G401.6 (cell line): ENCODE measurements around the gene AGBL1.

Source experiments
- FAIRE-seq: peaks from 2 replicates; lab custom pipeline; 2012; peaks lifted over from hg19 to GRCh38; lab: Jason Lieb, UNC

AGBL1 gene

GRCh38 chr15:86741917-86742316 lies 662.2 kb downstream of the AGBL1 start:
- no peak for FAIRE-seq

GRCh38 chr15:86743283-86743903 lies 663.7 kb downstream of the AGBL1 start:
- no peak for FAIRE-seq

GRCh38 chr15:86744198-86744780 lies 664.6 kb downstream of the AGBL1 start:
- FAIRE-seq, result no peak

GRCh38 chr15:86751116-86751515 lies 671.4 kb downstream of the AGBL1 start:
- FAIRE-seq, result no peak

- no peak for FAIRE-seq
These were observed 675.2 kb downstream of the AGBL1 start for GRCh38 chr15:86754846-86755245.

GRCh38 chr15:86756688-86757087 lies 677.0 kb downstream of the AGBL1 start:
- no peak for FAIRE-seq

GRCh38 chr15:86759800-86760523 lies 680.3 kb downstream of the AGBL1 start:
- FAIRE-seq, result no peak

- FAIRE-seq, result no peak
These were observed 683.2 kb downstream of the AGBL1 start for GRCh38 chr15:86762874-86763273.

GRCh38 chr15:86764021-86764420 lies 684.4 kb downstream of the AGBL1 start:
- no peak for FAIRE-seq

GRCh38 chr15:86765281-86765680 lies 685.6 kb downstream of the AGBL1 start:
- no peak for FAIRE-seq

GRCh38 chr15:86772369-86773059 lies 692.8 kb downstream of the AGBL1 start:
- no peak for FAIRE-seq

GRCh38 chr15:86773736-86774135 lies 694.1 kb downstream of the AGBL1 start:
- no peak for FAIRE-seq

GRCh38 chr15:86776145-86776544 lies 696.5 kb downstream of the AGBL1 start:
- no peak for FAIRE-seq

- FAIRE-seq, result no peak
These were observed 716.9 kb downstream of the AGBL1 start for GRCh38 chr15:86796521-86796920.

GRCh38 chr15:86797135-86797534 lies 717.5 kb downstream of the AGBL1 start:
- FAIRE-seq, result no peak

GRCh38 chr15:86799226-86799625 lies 719.6 kb downstream of the AGBL1 start:
- no peak for FAIRE-seq

GRCh38 chr15:86802244-86802643 lies 722.6 kb downstream of the AGBL1 start:
- FAIRE-seq, result no peak

- FAIRE-seq, result no peak
These were observed 724.7 kb downstream of the AGBL1 start for GRCh38 chr15:86804406-86804805.

- no peak for FAIRE-seq
These were observed 730.7 kb downstream of the AGBL1 start for GRCh38 chr15:86810329-86810728.

GRCh38 chr15:86813892-86814291 lies 734.2 kb downstream of the AGBL1 start:
- FAIRE-seq, result no peak

- FAIRE-seq, result no peak
These were observed 749.6 kb downstream of the AGBL1 start for GRCh38 chr15:86829245-86829644.

- no peak for FAIRE-seq
These were observed 750.6 kb downstream of the AGBL1 start for GRCh38 chr15:86830304-86830703.

GRCh38 chr15:86833595-86833994 lies 753.9 kb downstream of the AGBL1 start:
- no peak for FAIRE-seq
